Head of caudate nucleus (tissue), 42 donors: ENCODE data around the gene DUSP12.

ENCODE experiments used
- DNase-seq, 42 donors: peaks; one replicate each; pipeline versions ENCODE4 v3.0.0 to v3.0.0-alpha.2; 2020 to 2021; ENCODE audit warnings: mixed read lengths in 7 of 42
- intact Hi-C: fragments of 100-400 bp; cut with DNase I; formaldehyde crosslinking; loops from one replicate; pipeline ENCODE4 v1.15.0; 2022

The DUSP12 gene

DNA sequence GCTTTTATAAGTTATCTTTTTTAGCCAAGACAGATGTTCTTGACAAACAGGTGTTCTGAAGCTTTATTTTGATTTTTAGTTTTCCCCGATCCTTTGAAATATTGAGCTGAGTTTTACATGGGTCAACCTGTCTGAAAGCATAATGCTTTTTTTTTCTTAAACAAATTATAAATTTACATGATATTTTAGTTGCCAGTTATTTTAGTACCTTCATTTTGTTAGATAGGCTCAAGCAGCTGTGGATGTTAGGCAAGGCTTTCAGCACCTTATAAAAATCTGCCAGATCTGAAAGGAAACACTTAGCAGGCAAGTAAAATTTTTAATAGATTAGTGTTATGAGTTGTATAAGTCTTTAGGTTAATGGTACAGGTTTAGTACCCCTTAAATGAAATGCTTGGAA is 50.2 kb downstream of the DUSP12 start:
- DNase-seq: no peak
- intact Hi-C loops: no loop called here

DNA sequence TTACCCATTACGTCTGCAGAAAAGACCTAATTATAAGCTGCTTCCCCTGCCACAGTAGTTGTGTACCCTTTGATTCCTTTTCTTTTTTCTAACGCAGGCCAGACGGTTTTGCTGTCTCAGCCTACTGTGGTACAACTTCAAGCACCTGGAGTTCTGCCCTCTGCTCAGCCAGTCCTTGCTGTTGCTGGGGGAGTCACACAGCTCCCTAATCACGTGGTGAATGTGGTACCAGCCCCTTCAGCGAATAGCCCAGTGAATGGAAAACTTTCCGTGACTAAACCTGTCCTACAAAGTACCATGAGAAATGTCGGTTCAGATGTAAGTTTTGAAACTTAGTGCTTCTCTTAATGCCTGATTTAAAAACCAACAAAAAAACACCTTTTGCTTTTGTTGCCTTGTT is 52.4 kb downstream of the DUSP12 start:
- intact Hi-C loops: no loop called here
- peak in 11 of 42 donors; percentile 5 to 57 (median 12) for DNase-seq

DNA sequence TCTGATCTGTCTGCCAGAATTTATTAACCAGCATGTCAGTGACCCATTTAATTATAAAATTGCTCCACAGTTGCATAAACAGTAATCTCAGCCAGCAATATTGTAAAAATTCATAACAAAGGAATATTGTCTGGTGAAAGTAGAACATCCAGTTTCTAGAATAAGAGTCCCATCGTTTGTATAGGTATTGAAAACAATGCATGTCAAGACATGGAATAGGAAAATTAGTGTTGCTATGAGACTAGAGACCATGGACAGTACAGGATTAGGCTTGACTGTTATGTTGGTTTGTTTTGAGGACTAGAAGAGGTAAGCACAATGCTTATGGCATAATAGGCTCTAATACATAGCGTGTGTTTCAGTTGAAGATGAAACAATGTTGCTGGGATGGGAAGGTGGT is 53.6 kb downstream of the DUSP12 start:
- no peak for DNase-seq
- intact Hi-C loops: no loop called here

DNA sequence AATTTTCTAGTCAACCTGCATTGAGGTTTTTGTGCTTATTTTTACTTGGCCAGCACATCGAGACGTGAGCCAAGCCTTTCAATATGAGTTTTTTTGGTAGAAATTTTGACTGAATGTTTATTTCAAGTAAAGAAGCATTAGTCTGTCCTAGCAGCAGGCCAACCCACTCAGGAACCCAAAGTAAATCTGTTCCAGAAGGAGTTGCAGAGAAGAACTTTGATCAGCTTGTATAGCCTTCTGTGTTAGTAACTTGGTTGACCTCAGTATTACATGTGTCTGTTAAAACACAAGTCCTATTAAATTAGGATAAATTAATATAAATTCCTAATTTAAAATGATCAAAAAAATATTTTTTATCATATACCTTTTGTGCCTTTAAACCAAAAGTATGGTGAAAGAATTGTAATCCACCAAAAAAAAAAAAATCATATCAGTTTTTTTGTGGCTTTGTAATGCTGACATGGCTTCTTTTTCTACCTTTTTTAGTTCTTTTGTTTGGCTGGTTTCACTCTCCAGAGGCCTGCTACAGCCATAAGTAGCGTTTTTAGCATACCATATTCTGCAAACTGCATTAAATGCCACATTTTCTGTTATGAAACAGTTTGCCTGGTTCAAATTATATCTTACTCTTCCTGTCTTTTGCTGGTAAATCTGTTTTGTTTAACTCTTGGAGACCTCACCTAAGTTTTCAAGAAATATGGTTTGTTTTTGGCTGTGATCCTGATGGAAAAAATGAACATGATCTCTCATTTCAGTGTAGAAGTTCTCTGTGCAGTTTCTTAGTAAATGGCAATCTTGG is 56.0 kb downstream of the DUSP12 start:
- DNase-seq: no peak
- intact Hi-C loops: no loop called here
